Skeletal muscle satellite cell (primary cell): Measurements from ENCODE around the gene FGFBP2. TPM values are rescaled to one million over a fixed set of nuclear protein-coding genes. Genes with fewer than 3 reads are reported as not detected.

Source experiments
- H3K27me3 ChIP-seq: 2 replicates; pipeline ENCODE4 v1.7.0; 2013; ENCODE audit warnings: low read length; ENCODE audit not compliant: control insufficient read depth, insufficient read depth
- H3K36me3 ChIP-seq: 2 replicates; pipeline ENCODE4 v1.7.0; 2013; ENCODE audit warnings: mild to moderate bottlenecking, control low read depth, low read length; ENCODE audit not compliant: insufficient read depth
- H3K4me1 ChIP-seq: 2 replicates; pipeline ENCODE4 v1.7.0; 2013; ENCODE audit warnings: low read length; ENCODE audit not compliant: control insufficient read depth, insufficient read depth
- H3K4me2 ChIP-seq: 2 replicates; pipeline ENCODE4 v1.7.0; 2013; ENCODE audit warnings: mild to moderate bottlenecking, low read length
- H3K4me3 ChIP-seq: 2 replicates; pipeline ENCODE4 v1.7.0; 2013; ENCODE audit warnings: low read length
- H3K9ac ChIP-seq: 2 replicates; pipeline ENCODE4 v1.7.0; 2013; ENCODE audit warnings: mild to moderate bottlenecking, low read depth, low read length, moderate library complexity
- H3K9me3 ChIP-seq: replicated peaks from 2 replicates; pipeline ENCODE4 v1.7.0; 2013; ENCODE audit warnings: mild to moderate bottlenecking, control low read depth, low read length
- total RNA-seq: library from RNA; depleted of rRNA; stranded (reverse); fragments of >200 nt; gene quantifications from 2 replicates; pipeline ENCODE4 v1.2.3, GENCODE V29; 2012; rRNA removed

Gene FGFBP2, protein sequence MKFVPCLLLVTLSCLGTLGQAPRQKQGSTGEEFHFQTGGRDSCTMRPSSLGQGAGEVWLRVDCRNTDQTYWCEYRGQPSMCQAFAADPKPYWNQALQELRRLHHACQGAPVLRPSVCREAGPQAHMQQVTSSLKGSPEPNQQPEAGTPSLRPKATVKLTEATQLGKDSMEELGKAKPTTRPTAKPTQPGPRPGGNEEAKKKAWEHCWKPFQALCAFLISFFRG
- not detected in 2 replicates for total RNA-seq

- Histone ChIP-seq H3K9ac (no peak within 1 kb of the TSS), H3K9me3 (no peaks in the 10 kb centered on the region), H3K27me3 (peaks cover 20% of the 10 kb centered on the region), H3K4me3 (no peak within 1 kb of the TSS), H3K4me2 (no peak within 1 kb of the TSS), H3K36me3 (no peaks in the 10 kb centered on the region), H3K4me1 (no peaks in the 10 kb centered on the region)
These were observed at the start of gene FGFBP2 for GRCh38 chr4:15963001-15963451. TSS of gene FGFBP2 (minus strand) at chr4:15963175. CDS start at chr4:15963129, 46 bp downstream.

GRCh38 chr4:16011173-16011572 is 48.2 kb upstream of the FGFBP2 start:
- no peak overlapping the region for H3K9ac ChIP-seq
- no peak overlapping the region for H3K4me3 ChIP-seq
- peaks cover 10% of the 10 kb centered on the region for H3K27me3 ChIP-seq
- no peaks in the 10 kb centered on the region for H3K4me1 ChIP-seq
- H3K4me2 ChIP-seq = no peak overlapping the region
- H3K9me3 ChIP-seq = no peaks in the 10 kb centered on the region
- no peaks in the 10 kb centered on the region for H3K36me3 ChIP-seq

GRCh38 chr4:16009153-16009552 is 46.2 kb upstream of the FGFBP2 start:
- Histone ChIP-seq H3K36me3 (no peaks in the 10 kb centered on the region), H3K27me3 (peaks cover 16% of the 10 kb centered on the region), H3K4me3 (no peak overlapping the region), H3K9me3 (no peaks in the 10 kb centered on the region), H3K9ac (no peak overlapping the region), H3K4me2 (no peak overlapping the region), H3K4me1 (no peaks in the 10 kb centered on the region)

- Histone ChIP-seq H3K4me2 (no peak overlapping the region), H3K9me3 (no peaks in the 10 kb centered on the region), H3K36me3 (no peaks in the 10 kb centered on the region)
These were observed 44.6 kb upstream of the FGFBP2 start for GRCh38 chr4:16007471-16008095.

DNA sequence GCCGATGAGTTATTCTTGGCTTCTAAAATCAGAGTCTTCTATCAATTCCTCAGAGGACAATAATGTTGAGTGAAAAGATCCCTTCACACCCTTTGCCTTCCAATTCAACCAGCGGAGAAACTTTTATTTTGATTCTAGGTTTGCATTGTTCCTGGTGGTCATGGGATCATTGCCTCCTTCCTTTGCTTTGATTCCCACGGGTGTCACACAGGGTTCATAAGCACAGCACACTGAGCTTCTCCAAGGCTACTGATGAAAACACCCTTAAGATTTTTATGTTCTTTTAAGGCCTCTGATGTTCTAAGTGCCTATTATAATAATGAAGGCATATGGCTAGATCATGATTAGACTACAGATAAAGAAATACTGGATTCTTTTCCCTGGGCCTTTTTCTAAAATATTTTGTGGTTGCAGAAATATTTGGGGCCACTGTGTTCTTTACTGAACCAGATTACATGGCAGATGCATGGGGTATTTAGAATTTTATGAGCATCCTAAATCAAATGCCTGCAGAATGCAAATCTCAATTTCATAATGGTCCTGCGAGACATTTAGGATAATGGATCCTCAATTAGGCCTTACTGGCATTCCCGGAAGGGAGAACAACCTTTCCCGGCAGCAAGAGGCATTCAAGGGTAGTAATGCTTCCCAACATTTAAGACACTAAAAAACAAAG is 43.9 kb upstream of the FGFBP2 start:
- no peak overlapping the region for H3K4me3 ChIP-seq
- H3K36me3 ChIP-seq = no peaks in the 10 kb centered on the region
- H3K9ac ChIP-seq = no peak overlapping the region
- H3K4me2 ChIP-seq = no peak overlapping the region
- no peaks in the 10 kb centered on the region for H3K4me1 ChIP-seq
- peaks cover 35% of the 10 kb centered on the region for H3K27me3 ChIP-seq
- H3K9me3 ChIP-seq = no peaks in the 10 kb centered on the region

More at GRCh38 chr4:16007471-16008095, 44.6 kb upstream of the FGFBP2 start:
- Histone ChIP-seq H3K9ac (no peak overlapping the region), H3K4me1 (no peaks in the 10 kb centered on the region), H3K4me3 (no peak overlapping the region), H3K27me3 (peaks cover 31% of the 10 kb centered on the region)

DNA sequence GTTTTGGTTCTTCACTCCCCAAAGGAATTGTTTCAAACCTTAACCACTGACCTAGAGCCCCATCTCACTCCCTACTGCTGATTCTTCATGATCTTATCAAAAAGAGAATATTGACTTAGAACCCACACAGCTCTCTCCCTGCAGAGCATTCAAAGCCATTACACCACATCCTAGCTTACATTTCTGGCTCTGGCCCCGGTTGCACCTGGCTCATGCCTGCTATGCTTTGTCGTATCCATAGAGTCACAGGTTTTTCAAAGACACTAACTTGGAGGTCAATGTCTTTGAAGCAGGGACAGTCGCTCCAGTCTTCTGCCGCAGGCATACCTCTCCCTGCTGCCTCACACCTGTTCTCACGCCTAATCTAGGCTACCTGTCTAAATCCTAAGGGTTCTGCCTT is 42.7 kb upstream of the FGFBP2 start:
- Histone ChIP-seq H3K27me3 (peaks cover 35% of the 10 kb centered on the region), H3K4me2 (no peak overlapping the region), H3K4me1 (no peaks in the 10 kb centered on the region), H3K9ac (no peak overlapping the region), H3K4me3 (no peak overlapping the region), H3K36me3 (no peaks in the 10 kb centered on the region), H3K9me3 (no peaks in the 10 kb centered on the region)

DNA sequence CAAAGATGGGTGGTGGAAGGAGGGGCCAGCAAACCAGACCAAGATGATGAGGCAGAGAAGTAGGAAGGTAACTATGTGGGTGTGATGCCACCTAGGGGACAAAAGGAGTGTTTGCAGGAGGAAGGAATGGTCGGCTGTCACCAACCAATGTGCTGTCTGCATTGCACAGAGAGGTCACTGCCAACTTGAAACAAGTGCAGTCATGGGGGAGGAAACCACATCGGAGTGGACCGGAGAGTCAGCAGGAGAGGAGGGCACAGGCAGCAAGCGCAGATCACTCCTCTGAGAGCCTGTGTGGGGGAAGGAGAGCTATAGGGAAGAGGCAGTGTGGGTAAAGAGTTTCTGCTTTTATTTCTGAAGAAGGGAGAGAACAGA is 38.5 kb upstream of the FGFBP2 start:
- Histone ChIP-seq H3K4me2 (no peak overlapping the region), H3K4me1 (no peaks in the 10 kb centered on the region), H3K9ac (no peak overlapping the region), H3K4me3 (no peak overlapping the region), H3K27me3 (peaks cover 24% of the 10 kb centered on the region), H3K36me3 (no peaks in the 10 kb centered on the region), H3K9me3 (no peaks in the 10 kb centered on the region)

GRCh38 chr4:16000708-16001483 is 37.9 kb upstream of the FGFBP2 start:
- no peak overlapping the region for H3K9ac ChIP-seq
- no peak overlapping the region for H3K4me3 ChIP-seq
- no peaks in the 10 kb centered on the region for H3K9me3 ChIP-seq
- H3K27me3 ChIP-seq = peaks cover 24% of the 10 kb centered on the region
- H3K4me1 ChIP-seq = no peaks in the 10 kb centered on the region
- H3K4me2 ChIP-seq = no peak overlapping the region
- no peaks in the 10 kb centered on the region for H3K36me3 ChIP-seq

DNA sequence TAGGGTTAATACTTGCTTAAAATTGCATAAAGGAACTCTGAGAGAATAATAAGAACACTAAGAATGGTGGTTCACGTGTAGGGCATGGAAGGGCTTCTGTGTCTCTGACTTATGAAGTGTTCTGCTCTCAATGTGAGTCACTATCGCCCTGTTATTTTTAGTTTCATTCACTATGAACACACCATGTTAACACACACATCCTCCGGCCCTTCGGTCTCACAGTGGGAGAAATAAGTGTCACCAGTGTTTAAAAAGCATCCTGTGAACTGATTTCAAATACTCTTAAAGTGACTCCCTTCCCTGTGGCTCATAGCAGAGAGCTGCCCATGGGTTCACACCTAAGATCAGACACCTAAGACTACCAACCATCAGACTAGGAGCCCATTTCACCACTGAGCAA is 33.8 kb upstream of the FGFBP2 start:
- Histone ChIP-seq H3K36me3 (no peaks in the 10 kb centered on the region), H3K4me1 (no peaks in the 10 kb centered on the region), H3K4me2 (no peak overlapping the region), H3K27me3 (peaks cover 16% of the 10 kb centered on the region), H3K4me3 (no peak overlapping the region), H3K9ac (no peak overlapping the region), H3K9me3 (no peaks in the 10 kb centered on the region)

DNA sequence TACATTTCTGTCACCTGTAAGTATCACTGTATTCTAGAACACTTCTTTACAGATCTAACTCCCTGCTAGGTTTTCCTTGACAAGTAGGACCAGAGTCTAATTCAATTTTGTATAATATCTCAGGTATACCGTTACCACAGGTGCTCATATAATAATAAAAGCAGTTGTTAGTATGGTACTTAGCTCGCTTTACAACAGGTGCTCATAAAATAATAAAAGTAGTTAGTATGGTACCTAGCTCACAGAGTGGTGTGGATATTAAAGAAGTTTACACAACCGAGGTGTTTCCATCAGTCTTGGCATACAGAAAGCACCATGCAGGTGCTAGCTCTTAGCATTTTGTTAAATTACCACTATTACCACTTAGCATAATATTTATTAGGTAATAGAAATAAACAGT is 32.9 kb upstream of the FGFBP2 start:
- H3K27me3 ChIP-seq = peaks cover 20% of the 10 kb centered on the region

DNA sequence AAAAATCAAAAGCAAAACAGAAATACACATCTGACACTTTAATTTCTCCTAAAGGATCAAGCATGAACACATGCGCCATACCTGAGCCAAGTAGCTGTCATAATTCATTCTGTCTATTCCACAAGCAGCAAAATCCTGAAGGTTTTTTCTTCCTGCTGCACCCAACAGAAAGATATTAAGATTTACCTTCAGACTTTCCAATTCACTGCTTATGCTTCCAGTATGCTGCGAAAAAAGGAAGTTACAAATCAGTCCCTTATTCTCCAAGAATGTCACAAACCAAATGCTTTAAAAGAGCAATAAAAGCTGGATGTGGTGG is 29.2 kb upstream of the FGFBP2 start:
- no peaks in the 10 kb centered on the region for H3K36me3 ChIP-seq
- no peak overlapping the region for H3K9ac ChIP-seq
- no peaks in the 10 kb centered on the region for H3K9me3 ChIP-seq
- H3K27me3 ChIP-seq = peaks cover 24% of the 10 kb centered on the region
- H3K4me2 ChIP-seq = no peak overlapping the region
- H3K4me3 ChIP-seq = no peak overlapping the region
- H3K4me1 ChIP-seq = no peaks in the 10 kb centered on the region

More for the DNA sequence above, 32.9 kb upstream of the FGFBP2 start:
- H3K4me3 ChIP-seq = no peak overlapping the region
- H3K9ac ChIP-seq = no peak overlapping the region
- no peak overlapping the region for H3K4me2 ChIP-seq
- H3K9me3 ChIP-seq = no peaks in the 10 kb centered on the region
- no peaks in the 10 kb centered on the region for H3K36me3 ChIP-seq
- no peaks in the 10 kb centered on the region for H3K4me1 ChIP-seq
